GM19395 (cell line): Measurements from ENCODE around the gene OR6A2.
A peak's percentile ranks its signal among the peaks of the same experiment; 100 is the strongest.

Experiments
- ATAC-seq: cut with Tn5 transposase; IDR thresholded peaks from one replicate; pipeline ENCODE4 v1.9.1; 2021; ENCODE audit warnings: mild to moderate bottlenecking, moderate library complexity; ENCODE audit not compliant: unreplicated experiment

The OR6A2 gene

GRCh38 chr11:6757373-6757967 lies 42.0 kb downstream of the OR6A2 start:
- ATAC-seq: peak; percentile 85

GRCh38 chr11:6755953-6756347 lies 43.5 kb downstream of the OR6A2 start:
- no peak for ATAC-seq

- no peak for ATAC-seq
Measured at GRCh38 chr11:6755303-6755952, 44.1 kb downstream of the OR6A2 start.

- no peak for ATAC-seq
Measured at GRCh38 chr11:6747097-6747668, 52.3 kb downstream of the OR6A2 start.

- ATAC-seq: no peak
Measured at GRCh38 chr11:6746626-6747025, 52.9 kb downstream of the OR6A2 start.

GRCh38 chr11:6746086-6746618 lies 53.3 kb downstream of the OR6A2 start:
- ATAC-seq: peak; percentile 87

- peak; percentile 55 for ATAC-seq
Measured at GRCh38 chr11:6745465-6746015, 53.9 kb downstream of the OR6A2 start.

- no peak for ATAC-seq
Measured at GRCh38 chr11:6745018-6745417, 54.5 kb downstream of the OR6A2 start.

- no peak for ATAC-seq
Measured at GRCh38 chr11:6742260-6742659, 57.2 kb downstream of the OR6A2 start.
